ENCODE results near the gene ZC2HC1C. TPM values are rescaled to one million over a fixed set of nuclear protein-coding genes. Genes with fewer than 3 reads are reported as not detected.
"Not testable (repeated sequence)": the region's sequence is repeated elsewhere in the genome, so short reads cannot be mapped to it uniquely, and the experiment has no call there.

Gene ZC2HC1C
- total and polyA plus RNA-seq, 7 donors, result 1.2 to 4.6 (median 4.3) TPM

- intact Hi-C loops (cut with DNase I), result loop anchor here (5.0 kb wide), 1 partner anchor 65 kb away; the partner anchor contains the start of gene EIF2B2
- Histone ChIP-seq H3K9me3 (no peaks in the 10 kb centered on the region), H3K27ac (peak overlapping the region in 3 of 4 donors; percentile 93 to 95 (median 93)), H3K36me3 (no peaks in the 10 kb centered on the region), H3K4me1 (peaks cover 0 to 46% (median 29%) of the 10 kb centered on the region in 4 donors), H3K27me3 (no peaks in the 10 kb centered on the region), H3K4me3 (no peak overlapping the region)
- 93 to 96% methylated on average over 1 of the region's 1 CpG for WGBS, 2 donors
- TF ChIP-seq POLR2A (IDR thresholded peaks at IDR 0.05), result no peak
- TF ChIP-seq, protein P1, sequence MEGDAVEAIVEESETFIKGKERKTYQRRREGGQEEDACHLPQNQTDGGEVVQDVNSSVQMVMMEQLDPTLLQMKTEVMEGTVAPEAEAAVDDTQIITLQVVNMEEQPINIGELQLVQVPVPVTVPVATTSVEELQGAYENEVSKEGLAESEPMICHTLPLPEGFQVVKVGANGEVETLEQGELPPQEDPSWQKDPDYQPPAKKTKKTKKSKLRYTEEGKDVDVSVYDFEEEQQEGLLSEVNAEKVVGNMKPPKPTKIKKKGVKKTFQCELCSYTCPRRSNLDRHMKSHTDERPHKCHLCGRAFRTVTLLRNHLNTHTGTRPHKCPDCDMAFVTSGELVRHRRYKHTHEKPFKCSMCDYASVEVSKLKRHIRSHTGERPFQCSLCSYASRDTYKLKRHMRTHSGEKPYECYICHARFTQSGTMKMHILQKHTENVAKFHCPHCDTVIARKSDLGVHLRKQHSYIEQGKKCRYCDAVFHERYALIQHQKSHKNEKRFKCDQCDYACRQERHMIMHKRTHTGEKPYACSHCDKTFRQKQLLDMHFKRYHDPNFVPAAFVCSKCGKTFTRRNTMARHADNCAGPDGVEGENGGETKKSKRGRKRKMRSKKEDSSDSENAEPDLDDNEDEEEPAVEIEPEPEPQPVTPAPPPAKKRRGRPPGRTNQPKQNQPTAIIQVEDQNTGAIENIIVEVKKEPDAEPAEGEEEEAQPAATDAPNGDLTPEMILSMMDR (IDR thresholded peaks at IDR 0.05), result no peak
- TF ChIP-seq POLR2AphosphoS5 (IDR thresholded peaks at IDR 0.05), result no peak
- TF ChIP-seq EP300 (IDR thresholded peaks at IDR 0.05), result no peak
- DNase-seq, result no peak
Observed at GRCh38 chr14:75067212-75067611, 2.2 kb upstream of the ZC2HC1C start.

GRCh38 chr14:75067765-75068164, 1.7 kb upstream of the ZC2HC1C start:
- H3K36me3 ChIP-seq, H3K27me3 ChIP-seq, H3K9me3 ChIP-seq, DNase-seq: not testable (repeated sequence)
- intact Hi-C loops (cut with DNase I), result loop anchor here (2.0 to 5.0 kb wide), 2 partner anchors 17 to 65 kb away; partner anchors contain the start of genes EIF2B2 and MLH3
- Histone ChIP-seq H3K27ac (peak overlapping the region; percentile 93 to 95 (median 94)), H3K4me1 (peaks cover 0 to 45% (median 29%) of the 10 kb centered on the region in 4 donors), H3K4me3 (peak overlapping the region in 2 of 4 donors; percentile 61)
- WGBS, 2 donors, result 83 to 93% methylated on average over 4 of the region's 4 CpGs

DNA sequence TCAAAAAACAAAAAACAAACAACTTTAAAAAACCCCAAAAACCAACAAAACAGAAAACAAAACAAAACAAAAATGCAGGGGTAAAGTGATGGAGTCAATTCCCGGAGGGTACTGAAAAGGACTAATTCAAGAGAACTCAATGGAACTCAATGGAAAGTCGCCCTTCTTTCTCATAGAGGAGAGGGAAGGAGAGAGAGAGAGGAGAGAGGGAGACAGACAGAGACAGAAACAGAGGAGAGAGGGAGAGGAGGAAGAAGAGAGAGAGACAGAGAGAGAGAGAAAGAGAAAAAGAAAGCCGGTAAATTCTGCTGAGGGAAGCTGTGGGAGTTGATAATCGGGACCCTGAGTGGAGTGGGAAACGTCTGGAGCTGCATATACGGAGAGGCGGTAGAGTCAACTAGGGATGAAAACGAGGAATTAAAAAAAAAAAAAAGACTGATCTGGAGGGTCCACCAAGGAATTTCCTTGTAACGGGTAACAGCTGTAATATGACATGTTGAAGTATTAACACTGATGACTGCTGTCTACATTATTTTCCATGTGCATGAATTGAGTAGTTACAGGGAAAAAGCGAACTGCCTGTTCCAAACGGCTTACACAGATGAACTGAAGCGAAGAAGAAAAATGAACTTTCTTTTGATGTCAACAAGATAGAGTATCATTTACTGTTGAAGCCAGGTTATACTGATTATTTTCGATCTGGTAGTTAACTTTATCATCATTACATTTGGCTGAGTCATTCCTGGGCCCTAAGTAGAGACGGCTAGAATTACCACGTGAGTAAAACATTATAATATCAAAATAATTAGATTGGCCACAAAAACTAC, 934 bp upstream of the ZC2HC1C start:
- Histone ChIP-seq H3K27me3 (no peaks in the 10 kb centered on the region), H3K4me1 (peaks cover 0 to 41% (median 27%) of the 10 kb centered on the region in 4 donors), H3K4me3 (peak overlapping the region; percentile 46 to 61 (median 60)), H3K9me3 (no peaks in the 10 kb centered on the region), H3K27ac (peak overlapping the region; percentile 93 to 95 (median 94)), H3K36me3 (no peaks in the 10 kb centered on the region)
- WGBS, 2 donors, result 12 to 31% methylated on average over 15 of the region's 15 CpGs
- intact Hi-C loops (cut with DNase I), result loop anchor here (2.0 to 5.0 kb wide), 2 partner anchors 18 to 66 kb away; partner anchors contain the start of genes EIF2B2 and MLH3
- no peak for TF ChIP-seq EP300 (IDR thresholded peaks at IDR 0.05)
- no peak for TF ChIP-seq POLR2A (IDR thresholded peaks at IDR 0.05)
- TF ChIP-seq, protein P1 (IDR thresholded peaks at IDR 0.05), result no peak
- TF ChIP-seq POLR2AphosphoS5 (IDR thresholded peaks at IDR 0.05), result no peak
- no peak for DNase-seq

DNA sequence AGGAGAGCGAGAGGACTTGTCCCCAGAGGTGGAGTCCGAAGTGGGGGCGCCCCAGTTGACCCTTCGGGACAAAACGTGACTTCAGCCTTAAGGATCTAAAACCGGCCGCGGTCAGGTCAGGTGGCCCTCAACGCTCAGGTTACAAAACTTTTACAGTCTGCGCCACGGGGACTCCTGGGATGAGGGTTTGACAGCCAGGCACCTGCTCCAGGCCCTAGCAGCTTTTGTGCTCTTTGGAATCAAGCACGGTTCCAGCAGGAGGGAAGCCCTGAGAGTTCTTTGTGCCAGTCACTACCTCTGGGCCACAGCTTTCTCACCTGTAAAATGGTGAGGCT, 337 bp downstream of the ZC2HC1C start:
- Histone ChIP-seq H3K9me3 (no peaks in the 10 kb centered on the region), H3K4me1 (peaks cover 0 to 41% (median 24%) of the 10 kb centered on the region in 4 donors), H3K27ac (peak overlapping the region; percentile 93 to 95 (median 94)), H3K36me3 (no peaks in the 10 kb centered on the region), H3K27me3 (no peaks in the 10 kb centered on the region), H3K4me3 (peak overlapping the region; percentile 46 to 61 (median 60))
- intact Hi-C loops (cut with DNase I), result loop anchor here (2.0 to 5.0 kb wide), 2 partner anchors 19 to 67 kb away; partner anchors contain the start of genes EIF2B2 and MLH3
- WGBS, 2 donors, result 15 to 41% methylated on average over 12 of the region's 12 CpGs
- DNase-seq, result no peak
- TF ChIP-seq POLR2AphosphoS5 (IDR thresholded peaks at IDR 0.05) (no peak), POLR2A (IDR thresholded peaks at IDR 0.05) (no peak), EP300 (IDR thresholded peaks at IDR 0.05) (no peak)
- TF ChIP-seq, protein P1 (IDR thresholded peaks at IDR 0.05), result no peak

DNA sequence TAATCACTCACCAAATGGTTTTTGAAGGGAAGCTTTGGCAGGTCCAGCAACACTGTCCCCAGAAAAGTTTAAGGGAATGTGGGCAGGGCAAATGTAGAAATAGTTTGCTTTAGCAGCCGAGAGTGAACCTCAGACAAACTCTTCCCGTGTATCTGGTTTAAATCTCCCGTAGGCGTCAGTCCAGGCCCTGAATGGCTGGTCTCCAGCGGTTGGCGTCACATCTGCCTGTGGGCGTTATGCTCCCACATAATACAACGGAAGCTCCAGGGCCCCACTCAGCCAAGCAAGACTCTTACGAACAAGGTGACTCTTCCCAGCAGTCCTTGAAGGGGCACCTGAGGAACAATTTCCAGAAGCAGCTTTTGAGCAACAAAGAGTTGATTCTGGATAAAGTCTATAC, 942 bp downstream of the ZC2HC1C start:
- WGBS, 2 donors, result 83 to 85% methylated on average over 9 of the region's 9 CpGs
- Histone ChIP-seq H3K27ac (peak overlapping the region; percentile 93 to 95 (median 94)), H3K4me1 (peaks cover 0 to 41% (median 24%) of the 10 kb centered on the region in 4 donors), H3K27me3 (no peaks in the 10 kb centered on the region), H3K4me3 (peak overlapping the region in 2 of 4 donors; percentile 61), H3K9me3 (no peaks in the 10 kb centered on the region), H3K36me3 (no peaks in the 10 kb centered on the region)
- DNase-seq, result peak; percentile 92
- intact Hi-C loops (cut with DNase I), result no loop called here
- peak; percentile 50 to 83 (median 76) for TF ChIP-seq POLR2AphosphoS5 (IDR thresholded peaks at IDR 0.05)
- peak in 1 of 4 donors; percentile 73 for TF ChIP-seq EP300 (IDR thresholded peaks at IDR 0.05)
- no peak for TF ChIP-seq POLR2A (IDR thresholded peaks at IDR 0.05)
